Urinary bladder (tissue), 4 donors: ENCODE measurements around the gene ROCK2. TPM values are rescaled to one million over a fixed set of nuclear protein-coding genes. Genes with fewer than 3 reads are reported as not detected.
"Not testable (repeated sequence)": the region's sequence is repeated elsewhere in the genome, so short reads cannot be mapped to it uniquely, and the experiment has no call there.

ENCODE experiments used
- DNase-seq: peaks from one replicate; pipeline ENCODE4 v3.0.0-alpha.2; 2015; ENCODE audit errors: extremely low spot score
- H3K27ac ChIP-seq: one replicate; pipeline ENCODE4 v1.5.1; 2013; ENCODE audit warnings: low read depth, mild to moderate bottlenecking, moderate library complexity
- H3K36me3 ChIP-seq: one replicate; pipeline ENCODE4 v1.6.1; 2013; ENCODE audit warnings: mild to moderate bottlenecking, moderate library complexity; ENCODE audit not compliant: insufficient read depth
- H3K4me1 ChIP-seq: one replicate; pipeline ENCODE4 v1.6.1; 2013; ENCODE audit warnings: mild to moderate bottlenecking, moderate library complexity; ENCODE audit not compliant: insufficient read depth
- H3K4me3 ChIP-seq: one replicate; pipeline ENCODE4 v1.5.1; 2013; ENCODE audit warnings: low read depth, low read length
- WGBS: extraction: QIAGEN DNeasy Blood & Tissue Kit; methylation state at CpG from one replicate; pipeline ENCODE4 v1.1.7; 2013; 5-methylcytosine and 5-hydroxymethylcytosine counted together
- polyA plus RNA-seq: library from polyadenylated mRNA; stranded (reverse); fragments of 200-250 nt; gene quantifications from one replicate; pipeline ENCODE4 v1.2.3, GENCODE V29; 2013
- total RNA-seq: library from RNA; depleted of rRNA; stranded (reverse); fragments of >200 nt; gene quantifications from one replicate; pipeline ENCODE4 v1.2.3, GENCODE V29; 2014
- donor health status: healthy with polysubstance abuse.
- donor health status: healthy.

Gene ROCK2
- total and polyA plus RNA-seq, 2 donors = 36.3 to 167 TPM

GRCh38 chr2:11279398-11279797 lies 65.0 kb downstream of the ROCK2 start:
- Histone ChIP-seq H3K4me1 (no peaks in the 10 kb centered on the region), H3K4me3 (no peak overlapping the region), H3K36me3 (no peaks in the 10 kb centered on the region), H3K27ac (no peak overlapping the region)
- no peak for DNase-seq
- 49% methylated on average over 4 of the region's 4 CpGs for WGBS

DNA sequence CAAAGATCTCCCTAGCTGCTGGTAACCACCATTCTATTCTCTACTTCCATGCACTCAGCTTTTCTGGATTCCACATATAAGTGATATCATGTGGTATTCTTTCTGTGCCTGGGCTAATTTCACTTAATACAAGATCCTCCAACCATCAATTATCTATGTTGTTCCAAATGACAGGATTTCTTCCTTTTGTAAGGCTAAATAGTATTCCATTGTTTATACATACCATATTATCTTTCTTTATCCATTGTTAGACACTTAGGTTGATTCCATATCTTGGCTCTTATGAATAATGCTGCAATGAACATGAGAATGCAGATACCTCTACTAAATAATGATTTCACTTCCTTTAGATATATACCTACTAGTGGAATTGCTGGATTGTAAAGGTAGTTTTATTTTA lies 66.2 kb downstream of the ROCK2 start:
- H3K4me3 ChIP-seq = no peak overlapping the region
- H3K27ac ChIP-seq = no peak overlapping the region
- no peak for DNase-seq

DNA sequence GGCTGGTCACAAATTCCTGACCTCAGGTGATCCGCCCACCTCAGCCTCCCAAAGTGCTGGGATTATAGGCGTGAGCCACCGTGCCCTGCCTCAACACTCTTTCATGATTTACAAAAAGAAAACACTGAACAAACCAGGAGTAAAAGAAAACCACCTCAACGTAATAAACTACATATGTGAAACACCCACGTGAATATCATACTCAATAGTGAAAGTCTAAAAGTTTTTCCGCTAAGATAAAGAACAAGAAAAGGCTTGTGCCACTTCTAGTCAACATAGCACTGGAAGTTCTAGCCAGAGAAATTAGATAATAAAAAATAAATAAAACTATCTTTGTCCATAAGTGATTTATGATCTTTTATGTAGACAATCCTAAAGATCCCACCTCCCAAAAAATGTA lies 68.5 kb downstream of the ROCK2 start:
- WGBS = 92% methylated on average over 6 of the region's 6 CpGs
- no peaks in the 10 kb centered on the region for H3K36me3 ChIP-seq
- H3K27ac ChIP-seq = no peak overlapping the region
- no peak overlapping the region for H3K4me3 ChIP-seq
- no peak for DNase-seq
- no peaks in the 10 kb centered on the region for H3K4me1 ChIP-seq

More for the DNA sequence above, 66.2 kb downstream of the ROCK2 start:
- H3K36me3 ChIP-seq = no peaks in the 10 kb centered on the region
- no peaks in the 10 kb centered on the region for H3K4me1 ChIP-seq

DNA sequence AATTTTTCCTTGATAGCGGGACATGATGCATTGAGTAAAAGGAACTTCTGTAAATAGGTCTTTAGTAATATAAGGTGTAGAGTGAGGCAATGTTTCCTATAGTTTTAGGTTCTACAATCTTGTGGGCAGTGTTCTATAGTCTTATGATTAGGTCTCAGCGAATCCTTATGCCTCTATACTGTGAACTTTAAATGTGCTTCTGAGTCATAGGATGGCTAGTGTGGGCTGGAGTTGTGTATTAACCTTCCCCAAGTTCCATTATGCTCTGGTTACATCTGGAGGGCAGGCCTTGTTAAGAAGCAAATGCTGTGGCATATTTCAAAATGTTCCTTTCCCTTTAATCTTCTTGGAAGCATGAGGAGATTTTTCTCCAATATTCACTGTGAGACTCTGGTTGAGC lies 73.5 kb downstream of the ROCK2 start:
- WGBS = 96% methylated on average over 2 of the region's 2 CpGs
- no peak overlapping the region for H3K4me3 ChIP-seq
- H3K27ac ChIP-seq = no peak overlapping the region
- no peaks in the 10 kb centered on the region for H3K4me1 ChIP-seq
- no peaks in the 10 kb centered on the region for H3K36me3 ChIP-seq
- DNase-seq = no peak

DNA sequence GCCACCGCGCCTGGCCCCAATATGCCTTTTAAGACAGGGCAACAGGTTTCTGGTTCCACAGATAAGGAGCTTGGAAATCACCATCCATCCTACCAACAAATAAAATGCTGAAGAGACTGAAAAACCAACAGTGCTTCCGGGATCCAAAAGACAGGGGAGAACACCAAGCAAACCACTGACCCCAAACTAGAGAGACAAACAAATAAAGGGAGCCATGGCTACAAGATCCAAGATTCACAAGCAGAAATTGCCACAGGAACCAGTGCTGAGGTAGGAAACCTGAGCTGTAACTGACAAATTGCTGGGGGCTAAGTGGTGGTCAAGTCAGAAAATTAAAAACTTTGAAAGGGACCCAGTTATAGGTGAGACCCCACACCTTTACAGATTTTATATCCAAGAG lies 76.5 kb downstream of the ROCK2 start:
- Histone ChIP-seq H3K4me1 (no peaks in the 10 kb centered on the region), H3K36me3 (no peaks in the 10 kb centered on the region), H3K27ac (no peak overlapping the region), H3K4me3 (no peak overlapping the region)
- no peak for DNase-seq
- WGBS = 97% methylated on average over 3 of the region's 3 CpGs

GRCh38 chr2:11264818-11265217 lies 79.6 kb downstream of the ROCK2 start:
- 100% methylated on average over 1 of the region's 1 CpG for WGBS
- H3K4me1 ChIP-seq = no peaks in the 10 kb centered on the region
- H3K36me3 ChIP-seq = no peaks in the 10 kb centered on the region
- no peak overlapping the region for H3K4me3 ChIP-seq
- DNase-seq = no peak
- H3K27ac ChIP-seq = no peak overlapping the region

DNA sequence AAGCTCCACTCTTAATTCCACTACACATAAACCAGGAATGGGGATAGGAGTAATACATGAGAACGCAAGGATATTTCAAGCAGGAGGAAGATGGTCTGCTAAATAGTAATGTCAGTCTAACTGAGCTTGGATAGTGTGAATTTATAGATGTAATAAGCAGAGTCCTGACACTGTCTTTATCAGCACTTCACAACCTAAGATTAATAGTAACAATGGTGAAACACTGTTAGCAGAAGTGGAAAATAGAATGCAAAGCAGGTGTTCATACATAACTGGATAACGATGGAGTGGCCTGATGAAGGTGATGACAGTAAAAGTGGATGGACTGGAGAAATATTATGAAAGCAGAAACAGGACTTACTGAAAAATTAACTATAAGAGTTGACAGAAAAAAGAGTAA lies 80.4 kb downstream of the ROCK2 start:
- WGBS = 71% methylated on average over 2 of the region's 2 CpGs
- no peaks in the 10 kb centered on the region for H3K4me1 ChIP-seq
- no peaks in the 10 kb centered on the region for H3K36me3 ChIP-seq
- H3K27ac ChIP-seq = no peak overlapping the region
- no peak for DNase-seq
- no peak overlapping the region for H3K4me3 ChIP-seq

- Histone ChIP-seq H3K4me1 (no peaks in the 10 kb centered on the region), H3K36me3 (no peaks in the 10 kb centered on the region), H3K27ac (no peak overlapping the region), H3K4me3 (no peak overlapping the region)
- WGBS = 43% methylated on average over 1 of the region's 1 CpG
- no peak for DNase-seq
Measured at GRCh38 chr2:11263177-11263576, 81.3 kb downstream of the ROCK2 start.

GRCh38 chr2:11262438-11262837 lies 82.0 kb downstream of the ROCK2 start:
- not testable (repeated sequence) for H3K4me3 ChIP-seq, H3K4me1 ChIP-seq, DNase-seq, H3K27ac ChIP-seq, H3K36me3 ChIP-seq
- 56% methylated on average over 2 of the region's 2 CpGs for WGBS

DNA sequence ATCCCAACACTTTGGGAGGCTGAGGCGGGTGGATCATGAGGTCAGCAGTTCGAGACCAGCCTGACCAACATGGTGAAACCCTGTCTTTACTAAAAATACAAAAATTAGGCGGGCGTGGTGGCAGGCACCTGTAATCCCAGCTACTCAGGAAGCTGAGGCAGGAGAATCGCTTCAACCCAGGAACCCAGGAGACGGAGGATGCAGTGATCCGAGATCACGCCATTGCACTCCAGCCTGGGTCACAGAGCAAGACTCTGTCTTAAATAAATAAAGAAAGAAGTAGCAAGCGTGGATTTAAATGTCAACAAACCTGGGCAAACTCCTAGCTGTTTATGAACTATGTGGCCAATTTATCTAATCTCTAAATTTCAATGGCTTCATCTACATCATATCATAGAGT lies 82.9 kb downstream of the ROCK2 start:
- H3K27ac ChIP-seq, H3K36me3 ChIP-seq, DNase-seq, H3K4me3 ChIP-seq, H3K4me1 ChIP-seq: not testable (repeated sequence)
- WGBS = 87% methylated on average over 9 of the region's 9 CpGs

GRCh38 chr2:11260979-11261378 lies 83.5 kb downstream of the ROCK2 start:
- Histone ChIP-seq H3K27ac (no peak overlapping the region), H3K36me3 (no peaks in the 10 kb centered on the region), H3K4me1 (no peaks in the 10 kb centered on the region), H3K4me3 (no peak overlapping the region)
- DNase-seq = no peak
- 50% methylated on average over 2 of the region's 2 CpGs for WGBS

GRCh38 chr2:11257964-11258363 lies 86.5 kb downstream of the ROCK2 start:
- H3K27ac ChIP-seq = no peak overlapping the region
- WGBS = 95% methylated on average over 3 of the region's 3 CpGs
- no peaks in the 10 kb centered on the region for H3K36me3 ChIP-seq
- H3K4me1 ChIP-seq = no peaks in the 10 kb centered on the region
- H3K4me3 ChIP-seq = no peak overlapping the region
- no peak for DNase-seq

- WGBS = 96% methylated on average over 16 of the region's 16 CpGs
- no peak for DNase-seq
- H3K4me1 ChIP-seq = no peaks in the 10 kb centered on the region
- H3K4me3 ChIP-seq = no peak overlapping the region
- no peak overlapping the region for H3K27ac ChIP-seq
- H3K36me3 ChIP-seq = no peaks in the 10 kb centered on the region
Measured at GRCh38 chr2:11257078-11257477, 87.4 kb downstream of the ROCK2 start.

DNA sequence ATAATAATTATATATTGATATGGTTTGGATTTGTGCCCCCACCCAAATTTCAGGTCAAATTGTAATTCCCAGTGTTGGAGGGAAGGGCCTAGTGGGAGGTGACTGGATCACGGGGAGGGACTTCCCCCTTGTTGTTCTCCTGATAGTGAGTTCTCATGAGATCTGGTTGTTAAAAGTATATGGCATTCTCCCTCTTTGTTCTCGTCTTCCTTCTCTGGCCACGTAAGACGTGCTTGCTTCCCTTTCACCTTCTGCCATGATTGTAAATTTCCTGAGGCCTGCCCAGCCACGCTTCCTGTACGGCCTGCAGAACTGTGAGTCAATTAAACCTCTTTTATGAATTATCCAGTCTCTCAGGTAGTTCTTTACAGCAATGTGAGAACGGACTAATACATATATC lies 88.3 kb downstream of the ROCK2 start:
- Histone ChIP-seq H3K36me3 (no peaks in the 10 kb centered on the region), H3K4me1 (no peaks in the 10 kb centered on the region), H3K27ac (no peak overlapping the region), H3K4me3 (no peak overlapping the region)
- 90% methylated on average over 7 of the region's 7 CpGs for WGBS
- DNase-seq = no peak

DNA sequence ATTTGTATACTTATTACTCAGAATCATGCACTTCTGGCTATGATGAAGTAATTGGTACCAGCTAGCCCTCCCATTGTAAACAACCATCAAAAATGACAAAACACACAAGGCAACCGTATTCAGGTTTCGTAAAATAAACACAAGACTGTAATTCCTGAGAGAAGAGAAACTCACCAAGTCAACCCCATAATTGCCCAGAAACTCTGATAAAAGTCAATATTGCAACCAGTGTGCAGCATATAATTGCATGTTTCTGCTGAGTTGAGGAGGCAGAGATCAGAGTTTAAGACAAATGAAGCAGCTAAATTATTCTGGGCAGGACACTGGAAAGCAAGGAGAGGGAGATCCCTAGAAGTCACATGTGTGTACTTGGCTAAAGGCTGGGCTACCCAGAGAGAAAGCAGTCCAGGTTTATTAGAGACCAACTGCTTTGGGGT lies 90.3 kb downstream of the ROCK2 start:
- H3K4me3 ChIP-seq = no peak overlapping the region
- 43% methylated on average over 2 of the region's 2 CpGs for WGBS

More for the DNA sequence above, 90.3 kb downstream of the ROCK2 start:
- H3K27ac ChIP-seq = peak overlapping the region; percentile 0
- H3K4me1 ChIP-seq = no peaks in the 10 kb centered on the region
- H3K36me3 ChIP-seq = no peaks in the 10 kb centered on the region
- DNase-seq = no peak
